EH (cell line): Measurements from ENCODE around the gene NEO1.
A peak's percentile ranks its signal among the peaks of the same experiment; 100 is the strongest.

ENCODE experiments used
- DNase-seq: peaks from one replicate; pipeline ENCODE4 v3.0.0-alpha.2; 2015; ENCODE audit warnings: low read depth

NEO1 gene

DNA sequence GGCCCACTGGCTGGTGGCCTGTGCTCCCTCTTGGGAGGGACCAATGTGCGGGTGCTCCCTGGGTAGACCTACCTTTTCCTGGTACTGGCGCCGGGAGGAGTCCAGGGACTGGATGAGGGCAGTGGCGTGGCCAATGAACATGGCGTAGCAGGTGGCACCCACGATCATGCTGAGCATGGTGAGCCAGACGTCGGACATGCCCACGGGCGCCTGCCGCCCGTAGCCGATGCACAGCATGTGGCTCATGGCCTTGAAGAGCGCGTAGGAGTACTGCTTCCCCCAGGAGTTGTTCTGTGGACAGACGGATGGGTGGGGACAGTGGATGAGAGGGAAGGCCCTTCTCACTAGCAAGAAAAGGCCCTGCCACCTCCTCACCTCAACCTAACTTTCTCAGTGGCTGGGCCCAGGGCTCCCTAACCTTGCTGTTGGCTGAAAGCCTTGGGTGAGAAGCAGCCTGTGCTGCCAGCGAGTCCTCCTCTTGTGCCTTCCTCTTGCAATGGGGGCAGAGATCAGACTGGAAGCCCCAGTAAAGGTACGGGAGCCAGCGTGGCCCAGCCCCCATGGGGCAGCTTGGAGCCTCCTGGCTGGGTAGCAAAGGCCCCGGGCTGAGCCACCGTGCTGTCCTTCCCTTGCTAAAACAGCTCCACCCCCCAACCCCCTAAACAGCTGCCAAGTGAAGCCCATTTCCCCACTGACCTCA is 277.4 kb downstream of the NEO1 start:
- DNase-seq: no peak

DNA sequence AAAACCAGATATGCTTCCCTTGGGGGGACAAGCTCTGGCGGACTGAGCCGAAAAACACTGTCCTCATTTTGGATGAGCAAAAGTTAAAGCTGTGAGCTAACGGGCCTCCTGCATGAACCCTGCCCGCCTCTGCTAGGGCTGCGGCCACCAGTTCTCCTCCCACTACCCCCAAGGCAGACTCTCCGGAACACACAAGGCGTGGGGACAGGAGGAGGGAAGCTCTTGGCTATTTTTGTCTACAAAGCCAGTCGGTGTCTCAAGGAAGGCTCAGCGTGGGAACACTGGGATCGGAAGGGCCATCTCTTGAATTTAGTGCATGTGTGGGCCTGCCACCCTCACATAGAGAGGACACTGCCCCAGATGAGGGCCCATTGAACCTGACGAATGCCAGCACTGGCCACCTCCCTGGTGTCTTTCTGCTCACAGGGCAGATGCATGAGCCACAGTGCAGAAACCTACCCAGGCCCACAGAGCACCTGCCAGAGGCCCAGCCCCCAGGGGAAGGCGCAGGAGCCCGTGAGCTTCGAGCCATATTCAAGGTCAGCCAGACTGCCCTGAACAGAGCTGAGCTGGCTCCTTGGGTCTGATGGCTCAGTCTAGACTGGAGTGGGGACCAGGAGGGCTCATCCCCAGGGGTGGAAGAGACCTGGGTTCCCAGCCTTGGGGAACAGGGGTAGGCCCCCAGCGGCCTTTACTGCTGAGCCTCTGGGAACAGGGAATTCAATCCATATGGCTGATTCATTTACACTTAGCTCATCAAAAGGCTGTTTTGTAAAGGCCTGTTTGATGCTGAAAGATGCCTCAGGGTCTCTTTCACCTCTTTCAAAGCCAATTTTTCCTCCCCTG is 278.2 kb downstream of the NEO1 start:
- DNase-seq: no peak

DNA sequence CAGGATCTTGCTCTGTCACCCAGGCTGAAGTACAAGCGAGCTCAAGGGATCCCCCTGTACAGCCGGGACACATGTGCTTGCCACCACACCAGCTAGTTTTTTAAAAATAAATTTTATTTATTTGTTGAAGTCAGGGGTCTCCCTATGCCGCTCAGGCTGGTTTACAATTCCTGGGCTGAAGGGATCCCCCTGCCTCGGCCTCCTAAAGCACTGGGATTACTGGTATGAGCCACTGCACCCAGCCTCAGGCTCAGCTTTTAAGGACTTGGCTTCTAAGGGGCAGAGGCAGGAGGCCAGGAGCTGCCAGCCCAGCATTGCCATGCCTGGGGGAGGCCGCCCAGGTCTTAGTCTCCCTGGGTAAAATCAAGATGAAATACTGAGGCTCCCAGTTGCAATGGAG is 279.2 kb downstream of the NEO1 start:
- no peak for DNase-seq

DNA sequence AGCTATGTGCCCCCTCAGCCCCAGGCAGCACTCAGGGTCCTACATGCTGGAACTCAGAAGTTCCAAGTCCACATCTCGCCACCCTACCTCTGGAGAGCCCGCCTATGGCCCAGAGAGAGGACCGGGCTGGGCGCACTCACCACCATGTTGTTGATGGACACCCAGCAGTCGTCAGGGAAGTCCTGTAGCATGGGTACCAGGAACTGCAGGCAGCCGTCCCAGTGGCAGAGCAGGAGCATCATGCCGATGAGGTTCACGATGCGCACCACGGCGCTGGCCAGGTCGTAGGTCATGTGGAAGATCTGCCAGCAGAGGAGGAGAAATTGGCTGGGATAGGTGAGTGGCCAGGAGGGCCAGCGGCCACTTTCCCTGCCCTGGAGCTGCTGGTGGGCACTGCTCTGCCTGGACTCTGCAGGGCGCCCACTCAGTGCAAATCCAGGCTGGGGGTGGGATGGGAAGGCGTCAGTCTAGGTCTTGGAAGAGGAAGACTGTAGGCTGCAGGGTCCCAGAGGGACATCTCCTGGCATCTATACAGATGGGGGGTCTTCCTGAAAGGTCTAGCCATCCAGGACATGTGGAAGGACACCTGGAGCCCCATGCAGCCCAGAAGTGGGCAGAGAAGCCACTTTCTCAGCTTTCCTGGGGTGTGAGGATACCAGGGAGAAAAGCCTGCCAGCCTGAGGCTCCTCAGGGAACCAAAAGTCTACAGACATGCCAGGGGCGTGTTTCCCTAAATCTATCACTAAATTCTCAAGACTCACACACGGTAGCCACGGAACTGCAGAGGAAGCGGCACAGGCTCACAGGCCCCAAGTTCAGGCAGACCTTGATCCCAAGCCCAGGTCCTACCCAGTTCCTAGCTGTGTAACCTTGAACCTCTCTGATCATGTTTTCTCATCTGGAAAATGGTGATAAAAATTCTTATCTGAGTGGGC is 280.0 kb downstream of the NEO1 start:
- no peak for DNase-seq

DNA sequence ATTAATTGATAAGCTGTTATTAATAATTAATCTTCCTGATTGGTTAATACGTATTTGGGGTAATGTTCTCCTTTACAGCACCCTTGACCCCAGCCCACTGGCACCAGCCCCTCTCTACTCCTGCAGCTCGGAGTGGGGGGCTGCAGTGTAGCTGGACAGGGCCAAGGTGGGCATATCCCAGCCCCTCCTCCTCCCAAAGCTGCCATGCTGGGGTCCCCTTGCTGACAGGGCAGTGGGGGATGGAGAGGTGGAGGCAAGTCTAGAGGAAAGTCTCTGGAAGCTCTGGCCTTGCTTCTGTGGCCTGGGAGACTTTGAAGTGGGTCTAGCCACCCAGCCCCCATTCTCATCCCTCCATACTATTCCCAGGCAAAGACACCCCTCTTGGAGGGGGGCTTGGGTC is 280.7 kb downstream of the NEO1 start:
- no peak for DNase-seq

DNA sequence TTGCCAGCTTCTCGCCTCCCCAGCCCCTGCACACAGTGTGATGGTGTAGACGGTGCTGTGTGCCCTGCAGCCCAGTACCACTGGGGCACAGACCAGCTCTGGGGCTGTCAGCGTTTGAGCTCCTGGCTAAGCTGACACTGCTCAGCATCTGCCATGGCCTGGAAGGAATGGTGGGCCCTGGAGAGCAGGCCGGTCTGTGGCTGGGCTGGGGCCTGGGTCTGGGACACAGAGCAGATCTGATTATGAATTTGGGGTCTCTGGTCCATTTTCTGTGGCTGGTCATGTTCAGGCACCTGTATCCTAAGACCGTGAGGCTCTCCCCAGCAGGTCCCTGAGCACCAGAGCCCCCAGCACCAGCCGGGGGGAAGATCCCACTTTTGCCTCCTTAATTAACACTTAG is 281.8 kb downstream of the NEO1 start:
- DNase-seq: no peak

DNA sequence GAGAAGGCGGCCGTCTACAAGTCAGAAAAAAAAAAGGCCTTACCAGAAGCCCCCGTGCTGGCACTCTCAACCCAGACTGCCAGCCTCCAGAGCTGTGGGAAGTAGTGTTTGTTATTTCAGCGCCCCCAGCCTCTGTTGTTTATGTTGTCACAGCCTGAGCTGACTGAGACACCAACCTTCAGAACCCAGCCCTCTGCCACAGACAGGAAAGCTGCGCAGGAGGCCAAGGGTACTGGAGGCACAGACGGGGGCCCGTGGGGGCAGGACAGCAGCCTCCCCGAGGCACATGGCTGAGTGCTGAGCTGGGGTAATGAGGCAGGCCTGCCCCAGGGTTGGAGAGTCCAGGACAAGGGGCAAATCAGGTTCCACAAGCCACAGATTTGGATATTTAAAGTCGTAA is 282.8 kb downstream of the NEO1 start:
- no peak for DNase-seq

DNA sequence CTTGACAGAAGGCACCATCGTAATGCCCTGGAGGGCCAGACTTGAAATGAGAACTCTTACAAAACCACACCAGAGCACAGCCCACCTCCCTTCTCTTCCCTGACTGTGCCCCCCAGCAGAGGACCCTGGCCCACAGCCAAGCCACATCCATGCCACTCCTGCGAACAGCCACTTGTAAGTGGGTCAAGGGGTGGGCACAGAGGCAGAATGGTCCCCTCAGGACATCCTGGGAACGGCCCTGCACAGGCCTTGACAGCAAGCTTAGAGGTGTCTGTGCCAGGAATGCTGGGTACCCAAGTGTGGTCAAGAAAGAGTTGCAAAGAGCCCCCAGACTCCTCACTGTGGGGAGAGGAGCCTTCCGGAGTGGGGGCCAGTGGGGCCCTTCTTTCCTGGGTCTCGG is 283.2 kb downstream of the NEO1 start:
- no peak for DNase-seq

DNA sequence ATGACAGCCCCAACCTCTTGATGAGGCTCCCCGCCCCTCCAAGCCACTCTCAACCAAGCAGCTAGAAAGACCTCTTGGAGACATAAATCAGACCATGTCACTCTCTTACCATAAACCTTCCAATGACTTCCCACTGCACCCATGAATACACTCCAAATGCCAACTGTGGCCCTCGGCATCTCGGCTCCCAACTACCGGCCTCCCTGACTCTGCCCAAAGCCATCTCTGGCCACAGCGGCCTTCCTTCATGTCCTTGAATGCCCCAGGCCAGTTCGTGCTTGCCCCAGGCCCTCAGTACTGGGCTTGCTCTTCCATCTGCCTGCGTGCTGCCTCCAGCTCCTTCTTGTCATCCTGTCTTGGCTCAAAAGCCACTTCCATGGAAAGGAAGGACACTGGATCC is 284.5 kb downstream of the NEO1 start:
- no peak for DNase-seq

DNA sequence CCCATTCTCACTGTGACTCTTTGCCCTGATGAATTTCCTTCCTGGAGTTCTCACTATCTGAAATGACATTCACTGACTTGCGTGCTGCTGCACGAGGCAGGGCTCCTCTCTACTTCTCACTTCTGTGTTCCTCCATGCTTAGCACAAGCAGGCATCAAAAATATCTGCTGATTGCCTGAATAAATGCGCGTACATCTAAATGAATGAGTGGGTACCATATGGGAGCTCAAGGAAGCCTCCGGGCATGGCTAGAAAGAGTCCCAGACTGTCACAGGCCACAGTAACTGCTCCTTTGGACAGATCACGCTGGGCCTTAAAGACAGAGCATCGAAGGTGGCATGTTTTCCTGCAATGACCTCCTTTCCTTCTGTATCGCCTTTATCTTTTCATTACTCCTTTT is 284.9 kb downstream of the NEO1 start:
- DNase-seq: no peak

DNA sequence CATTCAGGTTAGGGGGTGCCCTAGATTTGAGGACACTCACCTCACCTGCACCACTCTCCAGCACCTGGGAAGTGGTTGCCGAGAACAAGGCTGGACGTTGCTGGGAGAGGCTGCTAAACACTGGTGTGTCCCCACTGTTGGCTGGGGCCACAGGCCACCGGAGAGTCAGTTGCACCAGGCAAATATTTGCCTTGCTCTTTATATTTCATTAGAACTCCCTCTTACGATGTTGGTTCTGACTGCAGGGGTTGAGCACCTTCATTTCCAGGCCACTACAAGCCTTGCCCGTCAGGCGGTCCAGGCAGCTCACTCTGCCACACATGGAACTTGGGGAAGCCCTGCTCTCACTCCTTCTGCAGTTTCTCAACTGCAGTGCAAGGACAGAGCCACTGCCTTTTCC is 285.8 kb downstream of the NEO1 start:
- no peak for DNase-seq

DNA sequence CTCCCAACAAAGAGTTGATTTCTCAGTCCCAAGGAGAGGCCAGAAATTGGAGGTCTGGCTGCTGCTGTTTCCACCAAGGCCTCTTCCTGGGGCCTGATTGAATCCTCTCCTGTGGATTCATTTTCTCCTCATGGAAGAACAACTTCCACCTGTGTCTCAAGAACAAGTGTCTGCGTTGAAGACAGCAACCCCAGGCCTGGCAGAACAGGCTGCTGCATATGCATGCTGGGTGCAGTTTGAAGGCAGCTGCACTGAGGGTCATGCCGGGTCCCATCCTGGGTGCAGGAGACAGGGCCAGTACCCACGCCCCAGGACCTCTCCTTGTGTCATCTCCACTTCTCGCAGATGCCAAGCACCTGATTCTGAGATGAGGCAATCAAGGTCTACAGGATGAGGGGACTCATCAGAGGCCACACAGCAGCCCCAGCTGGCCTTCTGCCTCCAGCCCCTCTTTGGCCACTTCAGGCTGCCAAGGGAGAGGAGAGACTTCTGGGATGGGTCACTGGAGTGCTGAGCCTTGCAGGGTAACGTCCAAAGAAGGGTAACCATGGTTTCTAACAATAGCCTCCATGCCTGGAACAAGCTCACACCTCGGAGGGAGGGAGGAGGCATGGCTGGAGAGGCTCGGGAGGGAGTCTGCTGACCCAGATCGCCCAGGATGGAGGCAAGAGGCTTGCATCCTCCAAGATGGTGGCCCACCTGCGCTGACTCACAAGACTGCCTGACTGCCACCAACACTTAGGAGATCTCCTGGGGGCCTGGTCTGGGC is 286.5 kb downstream of the NEO1 start:
- no peak for DNase-seq

DNA sequence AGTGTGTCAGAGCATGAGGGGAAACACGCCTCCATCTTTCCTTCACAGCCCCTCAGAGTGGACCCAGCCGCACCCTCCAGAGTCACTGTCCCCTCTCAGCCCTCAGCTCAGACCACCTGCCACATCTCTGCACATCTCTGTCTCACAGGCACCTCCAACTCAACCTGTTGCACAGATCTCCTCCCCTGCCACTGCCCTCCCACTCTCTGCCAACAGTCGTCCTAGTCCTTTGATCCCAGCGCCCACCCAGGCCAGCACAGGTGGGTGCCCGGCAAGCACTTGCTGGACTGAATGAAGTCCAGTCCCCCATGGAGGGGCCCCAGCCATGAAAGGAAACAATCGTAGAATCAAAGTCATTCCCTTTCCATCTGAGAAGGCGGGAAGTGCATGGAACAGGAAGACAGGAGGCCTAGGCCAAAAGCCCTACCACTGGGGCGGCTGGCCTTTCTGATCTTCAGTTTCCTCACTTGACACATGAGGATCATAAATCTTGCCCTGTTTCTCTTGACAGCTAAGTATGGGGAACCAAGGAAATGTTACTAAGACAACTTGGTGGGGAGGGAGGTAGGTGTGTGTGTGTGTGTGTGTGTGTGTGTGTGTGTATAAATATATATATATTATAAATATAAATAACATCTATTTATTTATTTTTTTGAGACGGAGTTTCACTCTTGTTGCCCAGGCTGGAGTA is 288.4 kb downstream of the NEO1 start:
- no peak for DNase-seq

DNA sequence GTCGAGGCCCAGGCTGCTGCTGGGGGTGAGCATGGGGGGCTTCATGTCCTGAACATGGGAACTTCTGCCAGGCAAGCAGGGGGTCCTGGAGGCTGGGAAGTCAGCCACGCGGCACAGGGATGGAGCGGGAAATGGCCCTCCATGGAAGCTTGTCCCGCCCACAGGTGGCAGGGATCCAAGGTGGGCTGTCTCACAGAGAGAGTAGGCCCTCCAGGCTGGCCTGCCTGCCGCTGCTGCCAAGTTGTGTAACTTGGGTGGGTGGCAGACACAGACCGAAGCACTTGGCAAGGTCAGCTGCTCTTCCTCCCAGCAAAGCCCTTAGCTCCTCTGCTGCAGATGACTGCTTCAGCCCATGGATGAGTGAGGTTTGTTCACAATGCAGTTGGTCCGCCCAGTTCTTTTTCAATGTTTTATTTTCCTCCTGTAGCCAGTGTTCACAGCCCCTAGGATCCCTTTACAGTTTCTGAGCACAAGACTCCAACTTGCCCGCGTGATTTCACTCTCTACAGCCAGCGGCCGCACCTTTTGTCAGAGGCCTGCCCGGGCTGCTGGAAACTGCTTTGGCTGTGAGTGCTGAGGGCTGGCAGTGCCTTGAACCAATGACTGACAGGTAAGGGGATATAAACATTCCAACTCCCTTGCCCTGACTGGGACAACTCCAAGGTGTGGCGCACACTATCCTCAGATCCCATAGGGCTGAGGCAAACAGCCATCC is 289.8 kb downstream of the NEO1 start:
- DNase-seq: no peak

DNA sequence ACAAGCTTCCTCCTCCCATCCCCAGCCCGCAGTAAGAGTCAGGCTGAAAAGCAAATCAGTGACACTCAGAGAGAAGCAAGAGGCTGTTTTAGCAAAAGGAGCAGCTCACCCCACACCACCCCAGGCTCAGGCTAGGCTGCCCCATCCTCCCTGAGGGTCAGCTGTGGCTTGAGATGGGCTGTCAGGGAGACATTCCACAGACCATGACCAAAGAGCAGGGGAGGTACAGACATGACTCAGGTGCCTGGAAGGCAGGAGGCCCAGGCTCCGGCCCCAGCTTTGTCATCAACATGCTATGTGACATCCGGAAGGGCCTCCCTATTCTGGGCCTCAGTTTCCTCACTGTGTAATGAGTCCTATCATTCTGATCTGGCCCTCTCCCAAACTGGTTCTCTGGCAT is 291.8 kb downstream of the NEO1 start:
- peak; percentile 13 for DNase-seq

DNA sequence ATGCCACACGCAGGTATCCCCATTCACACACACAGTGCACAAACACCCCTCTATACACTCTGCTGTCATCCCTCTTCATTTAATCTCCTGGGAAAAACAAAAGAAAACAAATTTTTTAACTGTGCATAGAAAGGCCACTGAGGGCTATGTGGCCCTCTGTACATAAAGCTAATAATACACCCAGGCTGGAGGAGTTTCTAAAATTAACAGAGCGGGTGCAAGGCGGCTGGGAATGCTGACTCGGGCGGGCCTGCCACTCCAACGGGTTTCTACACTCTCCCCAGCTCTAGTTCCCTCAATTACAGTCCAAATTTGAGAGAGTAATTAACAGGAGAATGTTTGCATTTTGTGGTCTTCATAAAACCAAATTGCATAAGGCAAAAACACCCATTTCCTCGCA is 293.4 kb downstream of the NEO1 start:
- no peak for DNase-seq

DNA sequence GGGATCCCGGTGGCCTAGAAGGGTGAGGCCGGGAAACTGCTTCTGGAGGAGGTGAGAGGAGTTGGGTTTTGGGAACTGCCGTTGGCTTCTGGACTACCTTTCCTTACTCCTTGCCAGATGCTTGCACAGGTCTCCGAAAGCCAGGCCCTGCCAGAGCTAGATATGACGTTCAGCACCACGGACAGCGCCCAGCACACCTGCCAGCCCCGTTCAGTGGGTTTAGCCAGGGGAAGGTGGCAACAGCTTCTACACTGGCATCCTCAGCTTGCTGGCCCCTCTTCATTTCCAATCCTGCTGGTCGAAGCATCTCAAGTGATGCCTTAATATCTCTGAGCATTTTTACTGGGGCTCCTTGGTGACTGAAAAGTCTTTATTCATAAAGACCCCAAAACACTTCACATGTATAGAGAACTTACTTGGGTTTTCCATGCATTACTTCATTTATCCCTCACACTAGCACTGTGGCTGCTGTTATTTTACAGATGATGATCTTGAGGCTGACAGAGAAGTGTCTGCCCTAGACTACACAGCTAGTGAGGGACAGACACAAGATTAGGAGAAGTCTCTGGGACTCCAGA is 294.6 kb downstream of the NEO1 start:
- DNase-seq: peak; percentile 40

DNA sequence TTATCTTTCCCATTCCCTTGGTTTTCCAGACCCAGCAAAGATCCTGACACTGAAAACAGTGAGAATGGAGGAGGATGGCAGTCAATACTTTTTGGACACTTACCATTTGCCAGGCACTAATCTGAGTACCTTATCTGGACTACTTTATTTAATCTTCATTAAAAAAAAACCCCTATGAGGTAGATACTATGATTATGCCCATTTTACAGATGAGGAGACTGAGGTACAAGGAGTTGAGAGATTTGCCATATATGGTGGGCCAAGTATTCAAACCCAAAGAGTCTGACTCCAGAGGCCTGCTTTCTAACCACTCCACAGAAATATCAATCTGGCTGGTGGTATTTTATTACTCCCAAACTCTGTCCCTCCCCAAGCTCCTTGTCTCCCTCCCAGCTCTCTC is 296.9 kb downstream of the NEO1 start:
- no peak for DNase-seq

DNA sequence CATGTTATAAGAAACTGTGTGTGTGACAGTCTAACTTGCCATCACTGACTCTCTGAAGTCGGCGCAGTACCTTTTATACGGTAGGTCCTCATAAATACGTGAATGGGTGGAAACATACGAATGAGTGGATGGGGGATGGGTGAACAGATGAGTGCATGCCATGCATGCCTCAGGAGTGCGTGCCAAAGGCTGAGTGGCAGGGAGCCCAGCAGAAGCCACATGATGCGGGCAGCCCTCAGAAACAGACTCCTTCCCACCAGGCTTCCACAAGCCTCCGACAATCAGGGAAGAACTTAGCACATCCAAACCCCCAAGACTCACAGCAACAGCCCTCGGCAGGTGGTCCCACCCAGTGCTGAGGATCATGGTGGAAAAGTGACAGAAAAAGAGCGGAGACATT is 299.8 kb downstream of the NEO1 start:
- DNase-seq: no peak

DNA sequence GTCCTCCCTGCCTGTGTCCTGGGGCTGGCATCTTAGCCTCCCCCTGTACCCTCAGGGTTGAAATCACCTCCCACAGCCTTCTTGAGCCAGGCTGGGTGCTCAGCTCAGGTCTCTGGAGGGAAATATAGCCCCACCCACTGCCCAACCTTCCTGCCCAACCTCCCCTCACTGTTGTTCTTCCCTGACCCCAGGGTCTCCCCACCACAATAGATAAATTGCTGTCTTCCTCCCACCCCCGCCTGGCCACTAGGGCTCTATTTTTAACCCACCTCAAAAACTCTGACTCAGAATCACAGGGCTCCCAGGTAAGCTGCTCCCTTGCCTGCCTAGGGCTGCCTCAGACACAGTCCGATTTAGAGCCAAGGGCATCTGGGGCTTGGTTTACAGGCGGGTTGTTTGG is 301.5 kb downstream of the NEO1 start:
- DNase-seq: no peak
